Measurements from ENCODE around the gene FRMD7.
"Not testable (repeated sequence)": the region's sequence is repeated elsewhere in the genome, so short reads cannot be mapped to it uniquely, and the experiment has no call there.

FRMD7 gene

GRCh38 chrX:132068405-132068804 is 59.4 kb downstream of the FRMD7 start:
- H3K36me3 Mint-ChIP-seq: peaks cover 51% of the 10 kb centered on the region
- no peaks in the 10 kb centered on the region for H3K4me1 Mint-ChIP-seq
- DNase-seq (ENCODE audit: low spot score in 2 of 2) (no peak), ATAC-seq (no peak)
- H3K27ac Mint-ChIP-seq: no peak overlapping the region
- H3K9me3 Mint-ChIP-seq: no peaks in the 10 kb centered on the region
- no peak overlapping the region for H3K4me3 Mint-ChIP-seq

DNA sequence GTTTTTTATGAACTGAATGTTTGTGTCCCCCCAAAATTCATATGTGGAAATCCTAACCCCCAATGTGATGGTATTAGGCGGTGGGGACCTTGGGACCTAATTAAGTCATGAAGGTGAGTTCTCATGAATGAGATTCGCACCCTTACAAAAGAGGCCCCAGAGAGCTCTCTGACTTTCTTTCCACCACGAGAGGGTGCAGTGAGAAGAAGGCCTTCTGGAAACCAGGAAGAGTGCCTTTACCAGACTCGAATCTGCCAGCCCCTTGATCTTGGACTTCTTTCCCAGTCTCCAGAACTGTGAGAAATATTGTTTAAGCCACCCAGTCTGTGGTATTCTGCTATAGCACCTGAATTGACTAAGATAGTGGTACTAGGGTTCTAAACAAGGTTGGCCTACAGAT is 64.0 kb downstream of the FRMD7 start:
- H3K9me3 Mint-ChIP-seq: no peaks in the 10 kb centered on the region
- no peak overlapping the region for H3K27ac Mint-ChIP-seq
- H3K4me3 Mint-ChIP-seq: no peak overlapping the region
- no peak for ATAC-seq
- no peak for DNase-seq (ENCODE audit: low spot score in 2 of 2)
- peaks cover 35% of the 10 kb centered on the region for H3K36me3 Mint-ChIP-seq
- H3K4me1 Mint-ChIP-seq: no peaks in the 10 kb centered on the region

DNA sequence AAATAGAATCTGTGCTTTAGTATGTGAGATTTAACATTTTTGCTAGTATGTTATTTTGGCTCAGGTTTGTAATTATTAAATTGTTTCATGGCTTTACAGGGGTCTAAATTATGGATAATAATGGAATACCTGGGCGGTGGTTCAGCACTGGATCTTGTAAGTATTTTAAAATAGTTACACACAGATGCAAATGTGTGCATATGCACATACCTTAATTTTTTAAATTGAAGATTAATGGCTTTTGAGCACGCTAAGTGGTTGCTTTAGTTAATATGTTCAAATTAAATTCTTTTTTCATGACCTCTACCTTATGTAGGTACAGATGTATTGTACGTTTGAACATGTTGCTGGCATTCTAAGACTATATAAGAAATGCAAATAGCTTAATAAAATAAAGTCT is 64.5 kb downstream of the FRMD7 start:
- peaks cover 30% of the 10 kb centered on the region for H3K36me3 Mint-ChIP-seq
- no peak overlapping the region for H3K4me3 Mint-ChIP-seq
- no peaks in the 10 kb centered on the region for H3K9me3 Mint-ChIP-seq

GRCh38 chrX:132059973-132060540 is 67.8 kb downstream of the FRMD7 start:
- H3K4me3 Mint-ChIP-seq: no peak overlapping the region
- peaks cover 24% of the 10 kb centered on the region for H3K36me3 Mint-ChIP-seq
- no peak for ATAC-seq
- H3K27ac Mint-ChIP-seq: no peak overlapping the region
- no peak for DNase-seq (ENCODE audit: low spot score in 2 of 2)
- H3K4me1 Mint-ChIP-seq: peaks cover 10% of the 10 kb centered on the region
- no peaks in the 10 kb centered on the region for H3K9me3 Mint-ChIP-seq

More for the DNA sequence above, 64.5 kb downstream of the FRMD7 start:
- DNase-seq (ENCODE audit: low spot score in 2 of 2) (no peak), ATAC-seq (no peak)
- no peaks in the 10 kb centered on the region for H3K4me1 Mint-ChIP-seq
- no peak overlapping the region for H3K27ac Mint-ChIP-seq

- no peak for DNase-seq (ENCODE audit: low spot score in 2 of 2)
- no peaks in the 10 kb centered on the region for H3K9me3 Mint-ChIP-seq
- no peak overlapping the region for H3K4me3 Mint-ChIP-seq
- peaks cover 24% of the 10 kb centered on the region for H3K36me3 Mint-ChIP-seq
- H3K27ac Mint-ChIP-seq: no peak overlapping the region
- ATAC-seq: peak; percentile 49
- H3K4me1 Mint-ChIP-seq: peaks cover 10% of the 10 kb centered on the region
Measured at GRCh38 chrX:132058975-132059374, 68.8 kb downstream of the FRMD7 start.

DNA sequence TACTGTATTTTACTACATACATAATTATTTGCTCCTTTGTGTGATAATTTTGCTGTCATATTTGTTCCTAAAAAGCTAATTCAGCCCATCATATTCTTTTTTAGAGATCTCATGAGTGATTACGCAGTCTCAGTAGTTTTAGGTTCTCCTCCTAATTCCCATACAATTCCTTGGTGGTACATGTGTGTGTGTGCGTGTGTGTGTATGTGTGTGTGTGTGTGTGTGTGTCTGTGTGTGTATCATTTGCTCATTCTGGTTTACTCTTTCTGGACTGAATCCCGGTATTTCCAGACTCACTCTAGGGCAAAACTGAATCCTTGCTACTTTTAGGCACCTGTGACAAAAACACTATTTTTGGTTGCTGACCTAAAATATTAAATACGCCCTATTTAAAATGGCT is 69.8 kb downstream of the FRMD7 start:
- Mint-ChIP-seq H3K36me3 (peaks cover 24% of the 10 kb centered on the region), H3K4me1 (peaks cover 10% of the 10 kb centered on the region), H3K4me3 (no peak overlapping the region), H3K27ac (no peak overlapping the region), H3K9me3 (no peaks in the 10 kb centered on the region)
- no peak for DNase-seq (ENCODE audit: low spot score in 2 of 2)
- ATAC-seq: no peak

GRCh38 chrX:132051778-132052177 is 76.0 kb downstream of the FRMD7 start:
- DNase-seq (ENCODE audit: low spot score in 2 of 2); H3K27ac Mint-ChIP-seq; H3K4me1 Mint-ChIP-seq; ATAC-seq; H3K4me3 Mint-ChIP-seq; H3K9me3 Mint-ChIP-seq: not testable (repeated sequence)
- H3K36me3 Mint-ChIP-seq: peaks cover 11% of the 10 kb centered on the region

- H3K4me3 Mint-ChIP-seq: no peak overlapping the region
- H3K36me3 Mint-ChIP-seq: no peaks in the 10 kb centered on the region
Measured at GRCh38 chrX:132046533-132046932, 81.3 kb downstream of the FRMD7 start.

DNA sequence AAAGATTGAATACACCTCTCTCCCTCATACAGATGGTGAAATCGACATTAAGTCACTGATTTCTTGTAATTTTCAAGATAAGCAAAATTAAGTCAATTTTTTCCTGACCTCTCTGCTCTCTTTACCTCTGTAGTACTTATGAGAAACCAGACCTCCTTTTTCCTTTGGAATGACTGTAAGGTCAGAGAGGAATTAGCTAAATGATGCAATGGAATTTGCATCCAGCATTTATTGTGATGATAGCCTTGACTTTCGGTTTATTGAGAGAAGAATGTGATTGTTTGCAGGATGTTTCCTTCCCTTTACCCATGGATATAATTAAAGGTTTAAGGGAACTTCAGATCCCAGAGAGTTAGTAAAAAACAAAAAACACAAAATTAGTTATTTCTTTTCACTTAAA is 82.4 kb downstream of the FRMD7 start:
- DNase-seq (ENCODE audit: low spot score in 2 of 2) (no peak), ATAC-seq (no peak)
- Mint-ChIP-seq H3K4me1 (peaks cover 36% of the 10 kb centered on the region), H3K9me3 (no peaks in the 10 kb centered on the region), H3K4me3 (no peak overlapping the region), H3K27ac (no peak overlapping the region), H3K36me3 (no peaks in the 10 kb centered on the region)

More at GRCh38 chrX:132046533-132046932, 81.3 kb downstream of the FRMD7 start:
- Mint-ChIP-seq H3K27ac (no peak overlapping the region), H3K4me1 (peaks cover 29% of the 10 kb centered on the region), H3K9me3 (no peaks in the 10 kb centered on the region)
- DNase-seq (ENCODE audit: low spot score in 2 of 2) (no peak), ATAC-seq (no peak)

- DNase-seq (ENCODE audit: low spot score in 2 of 2) (no peak), ATAC-seq (no peak)
- Mint-ChIP-seq H3K9me3 (no peaks in the 10 kb centered on the region), H3K4me1 (peaks cover 33% of the 10 kb centered on the region), H3K36me3 (no peaks in the 10 kb centered on the region), H3K27ac (no peak overlapping the region), H3K4me3 (no peak overlapping the region)
Measured at GRCh38 chrX:132044953-132045352, 82.9 kb downstream of the FRMD7 start.

- Mint-ChIP-seq H3K36me3 (no peaks in the 10 kb centered on the region), H3K4me1 (peaks cover 31% of the 10 kb centered on the region), H3K4me3 (no peak overlapping the region), H3K27ac (no peak overlapping the region), H3K9me3 (no peaks in the 10 kb centered on the region)
- ATAC-seq (no peak), DNase-seq (ENCODE audit: low spot score in 2 of 2) (no peak)
Measured at GRCh38 chrX:132043977-132044376, 83.8 kb downstream of the FRMD7 start.

- Mint-ChIP-seq H3K9me3 (no peaks in the 10 kb centered on the region), H3K4me3 (no peak overlapping the region), H3K27ac (no peak overlapping the region), H3K4me1 (peaks cover 40% of the 10 kb centered on the region), H3K36me3 (no peaks in the 10 kb centered on the region)
- ATAC-seq (no peak), DNase-seq (ENCODE audit: low spot score in 2 of 2) (no peak)
Measured at GRCh38 chrX:132041015-132041414, 86.8 kb downstream of the FRMD7 start.

DNA sequence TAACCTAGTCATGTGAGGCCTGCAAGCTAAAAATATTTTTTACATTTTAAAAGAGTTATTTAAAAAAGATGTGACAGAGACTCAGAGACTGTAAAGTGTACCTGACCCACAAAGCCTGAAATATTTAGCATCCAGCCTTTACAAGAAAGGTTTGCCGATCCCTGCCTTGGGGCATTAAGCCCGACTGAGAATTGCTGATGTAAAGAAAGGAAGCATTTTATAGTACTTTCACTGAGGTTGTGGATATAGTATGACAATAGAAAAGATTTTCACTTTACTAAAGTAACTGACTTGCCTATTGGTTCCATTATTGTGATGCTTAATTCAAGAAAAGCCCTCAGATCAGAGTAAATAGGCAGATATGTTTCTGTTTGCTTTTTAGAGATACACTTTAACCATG is 87.8 kb downstream of the FRMD7 start:
- ATAC-seq (no peak), DNase-seq (ENCODE audit: low spot score in 2 of 2) (no peak)
- no peaks in the 10 kb centered on the region for H3K36me3 Mint-ChIP-seq
- no peaks in the 10 kb centered on the region for H3K9me3 Mint-ChIP-seq
- H3K27ac Mint-ChIP-seq: no peak overlapping the region
- H3K4me1 Mint-ChIP-seq: peaks cover 39% of the 10 kb centered on the region
- H3K4me3 Mint-ChIP-seq: no peak overlapping the region

DNA sequence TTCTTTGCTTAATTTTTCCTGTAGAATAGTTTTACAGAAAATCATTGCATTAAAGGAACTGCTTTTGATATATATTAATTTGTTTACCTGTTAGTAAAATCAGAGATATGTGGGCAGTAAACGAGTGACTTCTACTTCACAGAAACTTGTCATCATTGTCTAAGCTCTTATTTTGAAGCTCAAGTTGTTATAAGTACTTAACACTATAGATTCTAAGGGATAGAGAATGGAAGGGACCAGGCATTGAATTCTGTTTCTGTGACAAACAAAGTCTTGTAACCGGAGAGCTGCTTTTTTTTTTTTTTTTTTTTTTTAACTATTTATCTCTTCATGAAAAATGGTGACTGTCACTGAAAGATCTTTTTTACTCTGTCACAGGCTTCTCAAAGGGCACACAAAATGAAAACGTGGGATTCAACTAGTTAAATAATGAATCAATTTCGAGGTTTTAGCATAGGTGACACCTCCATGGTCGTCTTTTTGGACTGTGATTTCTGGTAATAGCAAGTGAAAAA is 90.3 kb downstream of the FRMD7 start:
- Mint-ChIP-seq H3K4me1 (peaks cover 38% of the 10 kb centered on the region), H3K9me3 (no peaks in the 10 kb centered on the region), H3K4me3 (no peak overlapping the region), H3K36me3 (no peaks in the 10 kb centered on the region), H3K27ac (peak overlapping the region; percentile 56)
- DNase-seq (ENCODE audit: low spot score in 2 of 2) (no peak), ATAC-seq (no peak)

DNA sequence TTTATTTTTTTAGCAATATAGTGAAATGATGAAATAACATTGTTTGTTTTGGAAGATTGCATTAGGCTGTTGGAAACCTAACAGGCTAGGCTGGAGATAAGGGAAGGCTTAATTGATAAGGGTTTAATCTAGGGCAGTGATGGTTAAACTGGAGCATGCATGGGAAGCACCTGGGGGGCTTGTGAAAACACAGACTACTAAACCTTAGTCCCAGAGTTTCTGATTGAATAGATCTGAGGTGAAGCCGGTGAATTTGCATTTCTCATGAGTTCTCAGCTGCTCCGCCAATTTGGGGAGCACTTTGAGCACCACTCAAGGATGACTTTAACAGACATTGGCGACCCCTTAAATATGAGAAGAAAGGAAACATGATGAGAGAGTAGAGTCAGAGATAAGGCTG is 93.2 kb downstream of the FRMD7 start:
- no peak for DNase-seq (ENCODE audit: low spot score in 2 of 2)
- H3K4me1 Mint-ChIP-seq: peaks cover 45% of the 10 kb centered on the region
- peaks cover 11% of the 10 kb centered on the region for H3K36me3 Mint-ChIP-seq
- ATAC-seq: no peak
- H3K9me3 Mint-ChIP-seq: no peaks in the 10 kb centered on the region
- no peak overlapping the region for H3K4me3 Mint-ChIP-seq
- no peak overlapping the region for H3K27ac Mint-ChIP-seq

DNA sequence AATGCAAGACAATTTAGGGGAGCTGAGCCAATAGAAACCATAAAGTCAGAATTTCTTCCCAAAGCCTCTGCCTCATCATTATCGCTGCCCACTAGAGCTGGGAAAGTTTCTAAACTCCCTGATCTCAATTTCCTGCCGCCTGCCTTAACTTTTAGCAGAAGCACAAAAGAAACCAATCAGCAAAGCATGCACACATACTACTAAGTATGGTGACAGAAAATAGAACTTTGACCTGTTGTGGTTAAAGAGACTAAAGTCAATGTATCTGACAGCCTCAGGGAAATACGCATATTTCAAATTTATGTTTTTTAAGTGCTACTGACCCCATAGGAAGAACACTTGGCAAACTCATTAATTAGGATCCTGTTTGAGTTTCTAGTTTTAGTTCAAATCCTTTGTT is 94.7 kb downstream of the FRMD7 start:
- Mint-ChIP-seq H3K27ac (no peak overlapping the region), H3K36me3 (peaks cover 19% of the 10 kb centered on the region), H3K4me1 (peaks cover 59% of the 10 kb centered on the region), H3K4me3 (no peak overlapping the region), H3K9me3 (no peaks in the 10 kb centered on the region)
- no peak for ATAC-seq
- DNase-seq (ENCODE audit: low spot score in 2 of 2): no peak

GRCh38 chrX:132031867-132032266 is 96.0 kb downstream of the FRMD7 start:
- H3K4me1 Mint-ChIP-seq: peaks cover 59% of the 10 kb centered on the region
- ATAC-seq: no peak
- DNase-seq (ENCODE audit: low spot score in 2 of 2): no peak
- H3K9me3 Mint-ChIP-seq: no peaks in the 10 kb centered on the region
- peaks cover 28% of the 10 kb centered on the region for H3K36me3 Mint-ChIP-seq
- peak overlapping the region; percentile 81 for H3K27ac Mint-ChIP-seq
- peak overlapping the region; percentile 41 for H3K4me3 Mint-ChIP-seq

All from stimulated activated effector memory CD8-positive, alpha-beta T cell treated with anti-CD3 and anti-CD28 coated beads, Interleukin-12 subunit alpha, Interleukin-12 subunit beta, amount 100 ng/mL, for 72 hours (primary cell).